Fibroblast of gingiva (primary cell): ENCODE results near the gene SLC25A22.

Source experiments
- DNase-seq: peaks from one replicate; pipeline ENCODE4 v3.0.0-alpha.2; 2011; ENCODE audit warnings: low read depth

Gene SLC25A22

GRCh38 chr11:746289-747157 lies 51.6 kb downstream of the SLC25A22 start:
- DNase-seq = no peak

DNA sequence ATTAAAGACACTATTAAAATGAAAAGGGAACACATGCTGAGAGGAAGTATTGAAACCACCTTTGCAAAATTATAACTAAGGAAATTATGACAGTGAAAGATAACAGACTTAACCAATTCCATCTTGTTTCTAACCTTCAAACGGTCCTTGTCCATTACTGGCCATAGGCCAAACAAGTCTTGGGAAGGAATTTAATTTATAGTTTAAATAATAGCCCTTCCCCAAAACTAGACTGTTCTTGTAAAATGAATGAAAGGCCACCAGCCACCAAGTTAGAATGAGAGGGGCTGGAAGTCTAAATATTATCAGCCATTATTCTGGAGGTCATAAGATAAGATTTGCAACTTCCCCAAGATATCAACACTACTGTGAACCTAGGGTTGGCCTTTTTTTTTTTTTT lies 52.7 kb downstream of the SLC25A22 start:
- no peak for DNase-seq

DNA sequence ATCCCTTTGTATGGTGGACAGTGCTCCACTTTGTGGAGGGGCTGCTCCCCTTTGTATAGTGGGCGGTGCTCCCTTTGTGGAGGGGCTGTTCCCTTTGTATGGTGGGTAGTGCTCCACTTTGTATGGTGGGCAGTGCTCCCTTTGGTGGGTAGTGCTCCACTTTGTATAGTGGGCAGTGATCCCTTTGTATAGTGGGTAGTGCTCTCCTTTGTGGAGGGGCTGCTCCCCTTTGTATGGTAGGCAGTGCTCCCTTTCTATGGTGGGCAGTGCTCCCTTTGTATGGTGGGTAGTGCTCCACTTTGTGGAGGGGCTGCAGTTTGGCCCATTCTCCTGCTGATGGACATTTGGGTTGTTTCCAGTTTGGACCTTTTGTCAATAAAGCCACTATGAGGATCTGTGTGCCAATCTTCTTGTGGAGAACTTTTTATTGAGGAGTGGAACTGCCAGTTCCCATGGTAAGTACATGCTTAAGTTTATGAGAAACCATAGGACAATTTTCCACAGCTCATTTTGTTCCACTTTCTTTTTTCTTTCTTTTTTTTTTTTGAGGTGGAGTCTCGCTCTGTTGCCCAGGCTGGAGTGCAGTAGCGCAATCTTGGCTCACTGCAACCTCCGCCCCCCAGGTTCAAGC lies 55.4 kb downstream of the SLC25A22 start:
- no peak for DNase-seq

DNA sequence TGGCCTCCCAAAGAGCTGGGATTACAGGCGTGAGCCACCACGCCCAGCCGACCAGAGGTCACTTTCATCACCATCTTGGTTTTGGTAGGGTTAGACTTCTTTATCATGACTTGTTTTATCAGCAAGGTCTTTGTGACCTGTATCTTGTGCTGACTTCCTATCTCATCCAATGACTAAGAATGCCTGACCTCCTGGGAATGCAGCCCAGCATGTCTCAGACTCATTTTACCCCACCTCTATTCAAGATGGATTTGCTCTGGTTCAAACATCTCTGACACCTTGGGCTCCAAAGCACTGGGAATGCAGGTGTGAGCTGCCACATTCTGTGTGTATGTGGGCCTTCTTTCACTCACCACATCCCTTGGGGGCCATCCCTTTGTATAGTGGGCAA lies 55.9 kb downstream of the SLC25A22 start:
- no peak for DNase-seq
